Mucosa of stomach (tissue), 1 donor: Measurements from ENCODE around the gene SYNGR1.
A peak's percentile ranks its signal among the peaks of the same experiment; 100 is the strongest.

Experiments used
- H3K27me3 ChIP-seq: one replicate; pipeline ENCODE4 v1.7.0; 2013; ENCODE audit warnings: mild to moderate bottlenecking, low read length; ENCODE audit not compliant: control insufficient read depth, insufficient read depth
- H3K36me3 ChIP-seq: one replicate; pipeline ENCODE4 v1.7.0; 2013; ENCODE audit warnings: low read length; ENCODE audit not compliant: control insufficient read depth, insufficient read depth
- H3K4me1 ChIP-seq: one replicate; pipeline ENCODE4 v1.7.0; 2013; ENCODE audit warnings: mild to moderate bottlenecking, low read length; ENCODE audit not compliant: control insufficient read depth, insufficient read depth
- H3K4me3 ChIP-seq: one replicate; pipeline ENCODE4 v1.7.0; 2013; ENCODE audit warnings: low read length
- H3K9ac ChIP-seq: one replicate; pipeline ENCODE4 v1.7.0; 2013; ENCODE audit warnings: mild to moderate bottlenecking, low read length, moderate library complexity
- H3K9me3 ChIP-seq: one replicate; pipeline ENCODE4 v1.7.0; 2013; ENCODE audit warnings: mild to moderate bottlenecking, low read length, moderate library complexity; ENCODE audit not compliant: control insufficient read depth
- donor health status: Pancreatic carcinoma.

The SYNGR1 gene

DNA sequence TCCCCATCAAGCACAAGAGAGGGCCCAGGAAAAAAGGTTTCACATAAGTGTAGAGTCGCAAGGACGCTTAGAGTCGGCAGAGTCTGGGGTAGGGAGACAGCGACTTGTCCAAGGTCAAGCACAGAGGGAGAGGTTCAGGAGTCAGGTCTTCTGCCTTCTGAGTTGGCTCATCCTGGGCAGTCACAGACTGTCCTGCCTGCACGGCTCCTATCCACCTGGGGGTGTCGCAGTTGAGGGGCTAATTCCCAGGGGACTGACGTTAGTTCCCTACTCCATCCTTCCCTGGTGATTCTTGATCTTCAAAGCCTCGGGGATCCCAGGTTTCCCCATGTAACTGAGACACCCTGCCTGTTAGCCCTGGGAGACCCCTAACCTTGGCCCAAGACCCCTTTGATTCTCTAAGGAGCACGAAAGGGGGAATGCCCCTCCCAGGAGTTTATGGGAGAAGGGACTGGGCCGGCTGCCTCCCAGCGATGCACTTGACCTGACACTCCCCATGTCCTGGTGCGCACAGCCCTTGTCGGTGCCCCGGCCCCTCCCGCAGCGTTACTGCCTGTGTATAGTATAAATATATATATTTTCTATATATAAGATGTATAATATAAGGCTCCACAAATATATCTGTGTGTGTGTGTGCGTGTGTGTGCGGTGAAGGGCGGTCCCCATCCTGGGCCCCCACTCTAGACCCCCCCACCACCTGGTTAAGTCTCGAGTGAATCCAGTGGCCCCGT, 35.1 kb downstream of the SYNGR1 start:
- H3K27me3 ChIP-seq: peaks cover 20% of the 10 kb centered on the region
- H3K4me3 ChIP-seq: no peak overlapping the region
- no peaks in the 10 kb centered on the region for H3K9me3 ChIP-seq
- H3K36me3 ChIP-seq: no peaks in the 10 kb centered on the region
- H3K9ac ChIP-seq: no peak overlapping the region
- no peaks in the 10 kb centered on the region for H3K4me1 ChIP-seq

DNA sequence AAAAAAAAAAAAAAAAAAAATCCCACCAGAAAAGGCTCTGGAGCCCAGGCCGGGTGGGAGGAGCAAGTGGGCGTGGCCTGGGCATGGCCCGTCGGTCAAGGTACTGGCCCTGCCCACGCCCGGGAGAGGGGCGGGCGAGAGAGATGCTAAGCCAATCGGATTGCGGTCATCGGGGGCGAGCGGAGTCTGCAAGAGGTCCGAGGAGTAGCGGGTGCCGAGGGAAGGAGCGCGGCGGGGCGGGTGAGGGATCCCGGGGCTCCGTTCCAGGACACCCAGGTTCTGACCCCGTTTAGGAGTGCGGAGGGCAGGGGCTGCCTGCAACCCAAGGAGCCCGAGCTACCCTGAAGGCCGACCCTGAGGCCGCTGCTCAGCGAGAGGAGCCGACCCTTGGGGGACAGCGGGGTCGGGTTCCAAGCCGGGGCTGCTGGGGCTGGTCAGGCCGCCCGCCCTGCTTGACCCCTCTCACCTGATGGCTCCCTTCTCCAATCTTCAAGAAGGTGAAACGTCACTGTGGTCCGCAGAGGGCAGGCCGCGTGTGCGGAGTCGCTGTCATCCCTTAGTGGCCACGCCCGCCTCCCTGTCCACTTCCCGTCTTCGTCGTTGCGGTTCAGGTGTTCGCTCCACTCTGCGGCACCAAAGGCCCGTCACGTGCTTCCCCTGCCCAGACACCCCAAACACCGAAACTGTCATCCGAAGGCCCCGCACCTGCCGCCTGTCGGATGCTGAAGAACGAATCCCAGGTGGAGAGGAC, 38.6 kb downstream of the SYNGR1 start:
- H3K9ac ChIP-seq: no peak overlapping the region
- H3K9me3 ChIP-seq: no peaks in the 10 kb centered on the region
- H3K27me3 ChIP-seq: peaks cover 20% of the 10 kb centered on the region
- no peaks in the 10 kb centered on the region for H3K36me3 ChIP-seq
- H3K4me3 ChIP-seq: peak overlapping the region; percentile 19
- no peaks in the 10 kb centered on the region for H3K4me1 ChIP-seq

DNA sequence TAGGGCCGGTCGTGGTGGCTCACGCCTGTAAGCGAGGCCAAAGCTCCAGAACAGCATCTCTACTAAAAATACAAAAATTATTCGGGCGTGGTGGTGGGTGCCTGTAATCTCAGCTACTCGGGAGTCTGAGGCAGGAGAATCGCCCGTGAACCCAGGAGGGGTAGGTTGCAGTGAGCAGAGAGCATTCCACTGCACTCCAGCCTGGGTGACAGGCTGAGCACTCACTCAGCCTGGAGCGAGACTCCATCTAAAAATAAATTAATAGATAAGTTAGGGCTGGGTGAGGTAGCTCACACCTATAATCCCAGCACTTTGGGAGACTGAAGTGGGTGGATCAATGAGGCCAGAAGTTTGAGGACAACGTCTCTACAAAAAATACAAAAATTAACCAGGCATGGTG, 39.6 kb downstream of the SYNGR1 start:
- H3K4me3 ChIP-seq: no peak overlapping the region
- no peaks in the 10 kb centered on the region for H3K36me3 ChIP-seq
- no peaks in the 10 kb centered on the region for H3K4me1 ChIP-seq
- no peak overlapping the region for H3K9ac ChIP-seq
- peaks cover 15% of the 10 kb centered on the region for H3K27me3 ChIP-seq
- H3K9me3 ChIP-seq: no peaks in the 10 kb centered on the region

DNA sequence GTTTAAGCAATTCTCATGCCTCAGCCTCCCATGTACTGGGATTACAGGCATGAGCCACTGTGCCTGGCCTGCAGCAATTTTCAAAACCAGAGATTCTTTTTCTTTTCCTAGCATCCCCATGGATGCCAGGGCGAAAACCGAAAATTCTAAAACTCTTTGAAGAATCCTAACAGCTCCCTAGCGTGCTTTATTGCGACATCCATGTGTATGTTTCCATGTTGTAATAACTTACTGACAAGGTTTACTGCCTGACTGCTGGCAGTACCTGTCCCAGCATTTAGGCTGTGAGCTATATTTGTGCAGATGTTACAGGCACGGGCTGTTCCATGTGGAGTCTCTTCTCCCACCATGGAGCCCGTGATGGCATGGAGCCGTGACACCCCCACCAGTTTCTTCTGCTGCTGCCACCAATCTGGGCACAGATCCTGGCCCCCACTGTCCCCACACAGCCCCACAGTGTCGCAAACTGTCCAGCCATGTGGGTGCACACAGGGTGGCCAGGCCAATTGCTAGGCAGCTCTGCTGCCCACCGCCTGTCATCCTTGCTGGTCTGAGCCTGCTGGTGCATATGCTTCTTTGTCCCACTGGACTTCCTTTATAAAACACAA, 42.7 kb downstream of the SYNGR1 start:
- H3K27me3 ChIP-seq: peaks cover 9% of the 10 kb centered on the region
- no peak overlapping the region for H3K9ac ChIP-seq
- H3K4me3 ChIP-seq: no peak overlapping the region
- H3K9me3 ChIP-seq: no peaks in the 10 kb centered on the region
- H3K36me3 ChIP-seq: no peaks in the 10 kb centered on the region
- H3K4me1 ChIP-seq: no peaks in the 10 kb centered on the region

DNA sequence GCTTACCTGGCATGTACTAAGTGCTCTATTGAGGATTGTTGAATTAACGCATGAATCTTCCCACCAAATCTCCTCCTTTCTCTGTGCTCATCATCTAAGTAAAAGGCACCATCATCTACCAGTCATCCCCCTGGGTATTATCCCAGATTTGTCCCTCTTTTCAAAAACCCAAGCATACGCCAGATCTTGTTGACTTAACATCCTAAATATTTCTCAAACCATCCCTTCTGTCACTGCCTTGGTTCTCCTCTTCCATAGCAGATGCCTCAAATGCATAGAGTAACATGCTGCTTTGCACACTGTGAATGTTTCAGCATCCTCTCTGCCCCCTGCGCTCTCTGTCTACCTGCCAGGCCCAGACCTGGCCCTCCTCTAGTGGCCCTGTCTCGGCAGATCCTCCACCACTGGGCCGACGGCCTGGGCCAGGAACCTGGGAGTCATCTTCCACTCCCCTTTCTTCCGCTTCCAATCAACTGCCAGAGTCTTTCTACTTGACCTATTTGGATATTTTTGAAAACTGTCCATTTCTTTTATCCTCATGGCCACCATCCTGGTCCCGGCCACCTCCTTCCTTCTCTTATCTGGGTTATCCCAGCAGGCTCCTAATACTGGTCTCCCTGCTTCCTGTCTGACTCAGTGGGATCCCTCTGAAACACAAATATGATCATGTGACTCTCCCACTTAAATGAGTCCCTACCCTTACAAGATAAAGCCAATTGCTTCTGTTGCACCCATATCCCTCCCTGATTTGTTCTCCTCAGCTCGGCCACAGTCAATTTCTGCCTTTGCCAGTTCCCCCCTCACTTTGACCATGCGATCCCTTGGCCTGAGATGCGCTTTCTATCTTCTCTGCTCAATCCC, 46.4 kb downstream of the SYNGR1 start:
- no peak overlapping the region for H3K4me3 ChIP-seq
- H3K4me1 ChIP-seq: peaks cover 7% of the 10 kb centered on the region
- H3K36me3 ChIP-seq: no peaks in the 10 kb centered on the region
- no peak overlapping the region for H3K9ac ChIP-seq
- no peaks in the 10 kb centered on the region for H3K27me3 ChIP-seq
- H3K9me3 ChIP-seq: no peaks in the 10 kb centered on the region

DNA sequence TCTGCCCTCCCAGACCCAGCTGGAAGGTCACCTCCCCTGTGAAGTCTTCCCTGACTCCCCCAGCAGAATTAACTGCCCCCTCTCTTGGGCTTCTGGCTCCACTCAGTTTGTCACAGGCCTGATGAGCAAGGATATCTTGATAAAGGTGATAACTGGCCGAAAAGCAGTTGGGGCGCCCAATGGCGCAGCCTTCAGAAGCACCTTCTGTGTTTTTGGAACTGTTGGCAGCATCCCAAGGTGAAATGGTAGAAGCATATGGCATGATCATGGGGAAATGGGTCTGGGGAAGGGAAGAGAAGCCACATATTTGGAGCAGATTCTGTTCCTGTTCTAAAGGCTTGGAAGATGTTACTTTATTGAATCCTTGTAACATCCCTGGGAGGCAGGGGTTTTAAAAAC, 47.0 kb downstream of the SYNGR1 start:
- no peaks in the 10 kb centered on the region for H3K36me3 ChIP-seq

DNA sequence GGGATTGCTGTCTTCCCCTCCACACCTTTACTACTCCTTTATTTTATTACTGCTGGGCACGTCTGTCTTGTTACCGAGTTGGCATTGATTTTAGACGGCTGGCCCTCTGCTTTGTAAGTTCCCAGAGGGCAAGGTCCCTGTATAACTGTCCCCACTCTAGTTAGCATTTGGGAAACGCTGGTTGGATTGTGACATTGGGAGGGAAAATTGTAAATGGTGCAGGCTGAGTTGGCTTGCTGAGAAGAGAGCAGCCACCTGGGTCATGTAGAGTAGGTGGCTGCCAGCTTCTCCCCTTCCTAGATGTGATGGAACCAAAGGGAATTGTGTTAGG, 51.5 kb downstream of the SYNGR1 start:
- H3K27me3 ChIP-seq: no peaks in the 10 kb centered on the region
- H3K9me3 ChIP-seq: no peaks in the 10 kb centered on the region
- H3K36me3 ChIP-seq: no peaks in the 10 kb centered on the region
- no peak overlapping the region for H3K9ac ChIP-seq
- no peak overlapping the region for H3K4me3 ChIP-seq
- H3K4me1 ChIP-seq: peaks cover 7% of the 10 kb centered on the region

More for the DNA sequence above, 47.0 kb downstream of the SYNGR1 start:
- H3K9ac ChIP-seq: no peak overlapping the region
- peaks cover 7% of the 10 kb centered on the region for H3K4me1 ChIP-seq
- no peaks in the 10 kb centered on the region for H3K9me3 ChIP-seq
- H3K4me3 ChIP-seq: no peak overlapping the region
- no peaks in the 10 kb centered on the region for H3K27me3 ChIP-seq

DNA sequence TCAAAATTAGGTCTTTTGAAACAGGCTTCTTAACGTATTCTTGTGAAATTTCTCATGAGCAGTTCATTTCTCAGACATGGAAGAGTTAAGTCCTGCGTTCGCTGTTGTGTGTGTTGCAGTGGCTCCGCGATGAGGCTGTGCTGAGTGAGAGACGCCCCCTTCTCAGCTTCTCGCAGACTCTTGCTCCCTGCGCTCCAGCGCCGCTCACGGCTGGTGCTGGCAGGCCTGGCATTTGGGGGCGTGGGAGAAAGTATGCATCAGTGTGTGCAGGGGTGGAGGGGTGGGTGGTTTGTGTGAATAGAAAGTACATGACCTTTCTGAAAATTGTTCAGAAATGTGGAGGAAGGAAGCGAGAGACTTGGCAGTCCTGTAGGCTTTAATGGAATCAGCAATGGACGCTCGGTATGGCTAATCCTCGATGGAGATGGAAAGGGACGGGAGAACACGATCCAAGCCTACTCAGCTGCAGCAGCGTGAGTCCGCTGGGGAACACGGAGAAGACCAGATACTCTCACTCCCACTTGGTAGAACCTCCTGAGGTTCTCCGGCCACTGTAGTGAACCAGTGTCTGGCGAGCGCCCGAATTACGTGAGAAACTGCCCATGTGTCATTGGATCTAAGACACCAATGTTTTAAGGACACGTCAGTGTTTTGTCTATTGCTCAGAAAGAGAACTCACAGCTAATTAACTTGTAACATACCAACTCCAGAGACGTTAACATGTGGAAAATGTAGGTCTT, 55.7 kb downstream of the SYNGR1 start:
- peaks cover 3% of the 10 kb centered on the region for H3K4me1 ChIP-seq
- no peak overlapping the region for H3K4me3 ChIP-seq
- H3K9ac ChIP-seq: no peak overlapping the region
- H3K36me3 ChIP-seq: no peaks in the 10 kb centered on the region
- no peaks in the 10 kb centered on the region for H3K9me3 ChIP-seq
- no peaks in the 10 kb centered on the region for H3K27me3 ChIP-seq

DNA sequence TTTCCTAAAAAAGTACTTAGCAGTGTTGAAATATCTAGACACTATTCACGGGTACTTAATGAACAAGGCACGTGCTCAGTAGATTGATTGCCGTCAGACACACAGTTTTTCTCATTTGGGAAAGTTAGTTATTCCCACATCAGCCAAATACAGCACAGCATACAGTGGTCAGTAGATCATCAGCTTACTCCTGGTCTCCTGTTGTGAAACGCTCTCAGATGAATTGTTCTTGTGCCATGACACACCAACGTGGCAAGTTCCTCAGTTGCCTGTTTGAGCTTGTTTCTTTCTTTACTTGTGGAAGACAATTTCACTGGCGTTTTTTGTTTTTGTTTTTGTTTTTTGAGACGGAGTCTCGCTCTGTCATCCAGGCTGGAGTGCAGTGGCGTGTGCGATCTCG, 58.4 kb downstream of the SYNGR1 start:
- no peak overlapping the region for H3K4me3 ChIP-seq
- peaks cover 4% of the 10 kb centered on the region for H3K4me1 ChIP-seq
- H3K9ac ChIP-seq: no peak overlapping the region
- no peaks in the 10 kb centered on the region for H3K27me3 ChIP-seq
- no peaks in the 10 kb centered on the region for H3K36me3 ChIP-seq
- no peaks in the 10 kb centered on the region for H3K9me3 ChIP-seq

DNA sequence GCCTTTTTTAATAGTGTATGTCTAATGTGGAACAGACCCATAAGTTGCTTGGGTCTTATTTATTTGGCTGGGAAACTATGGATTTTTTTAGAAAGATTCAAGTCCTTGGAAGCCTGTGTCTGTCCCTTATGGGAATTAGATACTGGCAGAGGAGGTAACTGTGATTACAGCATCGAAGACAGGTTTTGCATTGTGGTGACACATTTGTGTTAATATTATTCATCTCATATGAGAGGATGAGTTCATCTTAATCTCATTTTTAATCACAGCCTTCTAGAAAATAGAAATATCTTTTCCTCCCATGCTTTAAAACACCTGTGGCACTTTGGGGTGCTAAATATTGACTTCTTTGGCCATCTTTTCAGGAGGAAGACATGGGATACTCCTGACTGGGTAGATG, 59.0 kb downstream of the SYNGR1 start:
- no peaks in the 10 kb centered on the region for H3K9me3 ChIP-seq
- H3K36me3 ChIP-seq: no peaks in the 10 kb centered on the region
- no peaks in the 10 kb centered on the region for H3K27me3 ChIP-seq
- peaks cover 4% of the 10 kb centered on the region for H3K4me1 ChIP-seq
- no peak overlapping the region for H3K4me3 ChIP-seq
- no peak overlapping the region for H3K9ac ChIP-seq

DNA sequence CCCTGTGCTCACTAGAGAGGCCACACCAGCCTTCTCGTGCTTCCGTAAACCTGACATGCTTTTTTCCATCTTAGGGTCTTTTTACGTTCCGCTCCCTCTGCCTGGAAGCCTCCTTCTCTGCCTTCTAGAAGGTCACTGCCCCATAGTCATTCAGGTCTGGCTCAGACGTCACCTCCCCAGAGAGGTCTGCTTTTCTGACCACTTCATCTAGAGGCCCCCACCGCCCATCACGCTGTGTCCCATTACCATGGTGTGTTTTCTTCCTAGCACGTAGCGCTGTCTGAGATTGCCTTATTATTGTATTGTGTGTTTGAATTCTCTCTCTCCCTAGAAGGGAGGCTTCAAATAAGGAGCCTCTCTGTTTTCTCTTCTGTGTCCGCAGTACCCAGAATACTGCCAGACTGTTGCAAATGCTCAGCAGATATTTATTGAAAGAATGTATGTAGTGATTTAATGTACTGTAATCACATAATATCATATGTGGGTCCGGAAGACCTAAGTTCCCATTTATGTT, 59.8 kb downstream of the SYNGR1 start:
- peaks cover 4% of the 10 kb centered on the region for H3K4me1 ChIP-seq
- no peaks in the 10 kb centered on the region for H3K36me3 ChIP-seq
- no peak overlapping the region for H3K9ac ChIP-seq

More for the DNA sequence above, 59.8 kb downstream of the SYNGR1 start:
- Histone ChIP-seq H3K27me3 (no peaks in the 10 kb centered on the region), H3K9me3 (no peaks in the 10 kb centered on the region), H3K4me3 (no peak overlapping the region)
